Measurements from ENCODE around the gene ATP5F1E.

- TF ChIP-seq TAF1 (IDR thresholded peaks at IDR 0.05; ENCODE audit: low read depth) = no peak
- no peak for TF ChIP-seq FOXM1 (IDR thresholded peaks at IDR 0.05; ENCODE audit: borderline replicate concordance, low read depth)
- no peak for TF ChIP-seq CEBPB (IDR thresholded peaks at IDR 0.05)
- TF ChIP-seq YY1 (IDR thresholded peaks at IDR 0.05; ENCODE audit: low read depth) = no peak
- TF ChIP-seq NFIC (IDR thresholded peaks at IDR 0.05) = no peak
- TF ChIP-seq RAD21 (IDR thresholded peaks at IDR 0.05; ENCODE audit: low read depth) = no peak
- no peak for TF ChIP-seq REST (IDR thresholded peaks at IDR 0.05; ENCODE audit: low read depth)
- TF ChIP-seq ZBTB7A (IDR thresholded peaks at IDR 0.05; ENCODE audit: low read depth) = no peak
- TF ChIP-seq TEAD4 (IDR thresholded peaks at IDR 0.05) = no peak
- TF ChIP-seq TCF12 (IDR thresholded peaks at IDR 0.05; ENCODE audit: low read depth) = no peak
- TF ChIP-seq EP300 (IDR thresholded peaks at IDR 0.05; ENCODE audit: borderline replicate concordance) = no peak
- TF ChIP-seq USF1 (IDR thresholded peaks at IDR 0.05) = no peak
Measured at GRCh38 chr20:58995461-58996225, 36.5 kb downstream of the ATP5F1E start.
